Measurements from ENCODE around the gene PTGES.

DNA sequence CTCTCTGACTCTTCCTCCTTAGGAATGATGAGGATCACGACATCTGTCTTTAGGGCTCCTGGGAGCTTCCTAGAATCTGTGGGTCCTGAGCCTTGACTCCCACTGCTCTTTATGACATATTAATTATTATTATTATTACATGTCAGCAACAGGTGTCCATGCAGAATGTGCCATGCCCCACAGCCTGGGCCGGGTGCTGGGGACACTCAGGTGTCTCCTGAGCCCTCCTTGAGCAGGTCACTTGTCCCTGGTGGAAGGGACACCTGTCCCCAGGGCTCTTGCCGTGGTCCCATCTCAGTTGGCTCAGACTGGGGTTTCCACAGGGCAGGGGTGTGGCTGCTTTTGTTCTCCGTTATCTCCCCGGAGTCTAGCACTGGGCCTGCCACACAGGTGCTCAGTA, 34.2 kb downstream of the PTGES start:
- no peak for TF ChIP-seq YY1 (IDR thresholded peaks at IDR 0.05; ENCODE audit: insufficient read depth, insufficient read length)
- no peak for TF ChIP-seq ZNF274 (IDR thresholded peaks at IDR 0.05; ENCODE audit: low read depth, low read length)
- no peak for TF ChIP-seq SUZ12 (IDR thresholded peaks at IDR 0.05; ENCODE audit: extremely low read depth, insufficient read depth, insufficient read length)

Data from NT2/D1 (cell line).